Fibroblast of upper back skin (primary cell): ENCODE data around the gene TMEM88.

Experiments
- DNase-seq: peaks from one replicate; pipeline ENCODE4 v3.0.0-alpha.2; 2013

Gene TMEM88, protein sequence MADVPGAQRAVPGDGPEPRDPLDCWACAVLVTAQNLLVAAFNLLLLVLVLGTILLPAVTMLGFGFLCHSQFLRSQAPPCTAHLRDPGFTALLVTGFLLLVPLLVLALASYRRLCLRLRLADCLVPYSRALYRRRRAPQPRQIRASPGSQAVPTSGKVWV

DNA sequence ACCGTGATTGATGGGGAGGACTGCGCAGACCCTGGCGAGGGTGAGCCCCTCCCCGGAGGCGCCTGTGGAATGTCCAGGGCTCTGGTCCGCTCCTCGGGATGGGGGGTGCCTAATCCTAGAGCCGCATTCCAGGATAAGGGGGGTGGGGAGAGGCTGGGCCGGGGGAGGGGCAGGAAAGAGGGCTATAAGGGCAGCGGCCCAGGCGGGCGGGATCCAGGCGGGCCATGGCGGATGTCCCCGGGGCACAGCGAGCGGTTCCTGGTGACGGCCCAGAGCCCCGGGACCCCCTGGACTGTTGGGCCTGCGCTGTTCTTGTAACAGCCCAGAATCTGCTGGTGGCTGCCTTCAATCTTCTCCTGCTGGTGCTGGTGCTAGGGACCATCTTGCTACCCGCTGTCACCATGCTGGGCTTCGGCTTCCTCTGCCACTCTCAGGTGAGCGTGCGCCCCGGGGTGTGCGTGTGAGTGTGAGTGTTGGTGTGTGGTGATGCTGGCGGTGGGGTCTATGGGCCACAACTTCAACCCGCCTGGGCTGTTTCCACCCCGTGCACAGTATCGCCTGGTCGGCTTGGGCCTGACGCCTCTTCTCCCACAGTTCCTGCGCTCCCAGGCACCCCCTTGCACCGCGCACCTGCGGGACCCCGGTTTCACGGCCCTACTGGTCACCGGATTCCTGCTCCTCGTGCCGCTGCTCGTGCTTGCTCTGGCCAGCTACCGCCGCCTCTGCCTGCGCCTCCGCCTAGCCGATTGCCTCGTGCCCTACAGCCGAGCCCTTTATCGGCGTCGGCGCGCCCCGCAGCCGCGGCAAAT, at the start of gene TMEM88:
TMEM88 (plus strand) TSS at position 216 of the 809 bp plus-strand sequence; CDS start at position 225, 9 bp downstream.
- no peak for DNase-seq

DNA sequence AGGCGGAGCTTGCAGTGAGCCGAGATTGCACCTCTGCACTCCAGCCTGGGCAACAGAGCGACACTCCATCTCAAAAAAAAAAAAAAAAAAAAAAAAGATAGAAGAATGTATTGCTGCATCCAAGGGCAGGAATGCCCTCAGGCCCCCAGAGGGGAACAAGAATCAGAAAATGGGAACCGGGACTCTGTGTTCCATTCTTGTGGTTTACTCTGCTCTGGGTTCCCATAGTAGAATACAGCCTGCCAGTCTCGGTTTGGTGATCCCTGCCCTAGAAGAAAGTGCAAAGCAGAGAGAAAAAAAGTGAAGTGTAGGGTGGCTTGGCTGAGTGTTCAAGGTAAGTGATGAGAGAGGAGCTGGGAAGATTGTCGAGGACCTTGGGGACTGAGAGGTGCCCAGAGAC, 48.3 kb upstream of the TMEM88 start:
- DNase-seq: no peak

DNA sequence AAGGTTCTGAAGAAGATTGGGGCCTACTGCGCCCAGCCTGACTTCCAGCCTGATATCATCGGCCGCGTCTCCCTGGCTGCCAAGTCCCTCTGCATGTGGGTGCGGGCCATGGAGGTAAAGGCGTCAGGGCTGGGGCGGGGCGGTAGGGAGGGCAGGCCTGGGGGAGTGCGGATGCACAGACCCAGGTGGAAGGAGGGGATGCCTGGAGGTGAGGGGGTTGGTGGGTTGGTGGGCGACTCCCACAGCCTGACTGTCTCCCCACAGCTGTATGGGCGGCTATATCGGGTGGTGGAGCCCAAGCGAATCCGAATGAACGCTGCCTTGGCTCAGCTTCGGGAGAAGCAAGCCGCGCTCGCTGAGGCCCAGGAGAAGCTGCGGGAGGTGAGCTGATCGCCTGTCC, 47.7 kb upstream of the TMEM88 start:
- no peak for DNase-seq

DNA sequence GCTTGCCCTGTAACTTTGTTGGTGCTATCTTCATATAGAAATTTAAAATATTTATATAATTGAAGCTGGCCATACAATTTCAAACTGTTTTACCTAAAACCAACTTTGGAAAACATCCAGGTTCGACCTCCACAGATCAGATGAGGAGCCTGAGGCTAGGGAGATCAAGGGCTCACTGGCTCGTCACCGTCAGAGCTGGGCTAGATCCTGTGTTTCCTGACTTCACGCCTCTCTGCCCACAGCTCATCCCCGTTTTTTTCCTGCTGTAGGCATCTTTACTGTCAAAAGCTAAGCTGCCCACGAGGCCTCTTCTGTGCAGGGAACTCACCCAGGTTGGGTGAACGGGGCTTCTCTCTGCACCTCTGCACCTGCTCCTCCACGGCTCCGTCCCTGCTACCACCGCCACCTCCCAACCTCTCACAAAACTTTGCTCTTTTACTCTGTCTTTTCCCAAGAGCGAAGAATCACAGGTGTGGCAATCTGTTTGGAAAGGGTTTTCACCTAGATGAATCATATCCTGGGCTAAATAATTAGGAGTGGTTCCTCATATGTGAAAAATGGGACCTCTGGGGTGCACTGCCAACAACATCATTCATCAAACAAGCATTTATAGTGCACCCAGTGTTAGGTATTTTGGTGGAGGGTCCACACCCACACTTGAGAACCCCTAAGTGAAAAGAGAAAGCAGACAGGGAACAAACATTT, 45.6 kb upstream of the TMEM88 start:
- no peak for DNase-seq

DNA sequence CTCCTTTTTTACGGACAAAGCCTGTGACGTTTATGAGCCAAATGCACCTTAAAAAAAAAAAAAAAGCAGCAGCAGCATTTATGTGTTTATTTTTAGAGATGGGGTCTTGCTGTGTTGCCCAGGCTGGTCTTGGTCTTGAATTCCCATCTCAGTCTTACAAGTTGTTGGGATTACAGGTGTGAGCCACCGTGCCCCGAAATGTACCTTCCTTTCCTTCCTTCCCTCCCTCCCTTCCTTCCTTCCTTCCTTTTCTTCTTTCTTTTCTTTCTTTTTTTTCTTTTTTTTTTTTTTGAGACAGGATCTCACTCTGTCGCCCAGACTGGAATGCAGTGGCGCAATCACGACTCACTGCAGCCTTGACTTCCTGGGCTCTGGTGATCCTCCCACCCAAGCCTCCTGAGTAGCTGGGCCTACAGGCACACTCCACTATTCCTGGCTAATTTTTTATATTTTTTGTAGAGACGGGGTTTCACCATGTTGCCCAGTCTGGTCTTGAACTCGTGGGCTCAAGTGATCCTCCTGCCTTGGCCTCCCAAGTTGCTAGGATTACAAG, 45.0 kb upstream of the TMEM88 start:
- peak; percentile 36 for DNase-seq

DNA sequence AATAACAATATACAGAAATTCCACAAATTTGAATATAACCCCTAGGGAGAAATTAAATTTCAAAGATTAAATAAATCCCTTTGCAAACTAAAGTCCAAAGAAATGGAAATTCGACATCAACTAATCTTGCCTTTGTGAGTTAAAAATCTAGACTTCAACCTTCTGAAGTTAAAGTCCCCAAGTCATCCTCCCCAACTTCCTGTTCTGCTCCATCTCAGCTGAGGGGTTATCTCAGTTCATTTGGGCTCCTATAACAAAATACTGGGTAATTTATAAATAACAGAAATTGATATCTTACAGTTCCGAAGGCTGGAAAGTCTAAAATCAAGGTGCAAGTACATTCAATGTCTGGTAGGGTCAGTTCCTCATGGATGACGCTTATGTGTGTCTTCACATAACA, 43.6 kb upstream of the TMEM88 start:
- DNase-seq: no peak

DNA sequence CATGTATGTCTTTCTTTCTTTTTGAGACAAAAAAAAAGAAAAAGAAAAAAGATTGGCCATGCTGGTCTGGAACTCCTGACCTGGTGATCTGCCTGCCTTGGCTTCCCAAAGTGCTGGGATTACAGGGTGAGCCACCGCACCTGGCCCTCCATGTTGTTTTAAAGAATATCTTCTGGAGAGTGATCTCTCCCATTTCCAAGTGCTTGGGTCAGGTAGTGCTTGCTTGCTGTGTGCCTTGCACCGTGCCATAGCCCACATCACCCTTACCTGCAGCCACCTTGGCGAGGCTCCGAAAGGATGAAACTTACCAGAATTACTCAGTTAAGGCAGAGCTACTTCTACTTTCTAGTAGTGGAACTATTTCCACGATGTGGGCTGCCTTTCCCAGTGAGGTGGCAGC, 39.9 kb upstream of the TMEM88 start:
- no peak for DNase-seq

DNA sequence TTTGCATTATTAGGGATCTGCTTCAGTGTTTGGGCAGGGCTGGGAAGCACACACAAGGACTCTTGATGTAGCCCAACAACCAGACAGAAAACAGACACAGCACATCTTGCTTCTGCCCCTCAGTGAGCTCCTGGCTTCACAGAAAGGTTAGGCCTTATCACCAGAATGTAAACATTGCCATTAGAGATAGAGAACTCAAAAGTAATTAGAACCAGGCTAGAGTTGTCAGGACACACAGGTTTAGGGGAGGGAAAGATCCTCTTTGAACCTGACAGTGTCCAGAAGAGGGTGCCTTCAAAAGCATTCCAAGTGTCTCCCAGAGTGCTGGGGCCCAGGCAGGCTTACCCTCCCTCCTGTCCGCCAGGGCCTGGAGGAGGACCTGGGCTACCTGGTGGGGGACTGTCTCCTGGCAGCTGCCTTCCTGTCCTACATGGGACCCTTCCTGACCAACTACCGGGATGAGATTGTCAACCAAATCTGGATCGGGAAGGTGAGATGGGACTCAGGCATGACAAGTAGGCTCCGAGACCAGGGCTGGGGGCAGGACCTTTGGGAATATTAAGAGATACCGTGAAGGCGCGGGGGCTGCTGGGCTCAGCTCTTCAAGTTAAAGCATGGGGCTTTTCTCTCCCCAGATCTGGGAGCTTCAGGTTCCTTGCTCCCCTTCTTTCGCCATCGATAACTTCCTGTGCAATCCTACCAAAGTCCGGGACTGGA, 37.8 kb upstream of the TMEM88 start:
- no peak for DNase-seq

DNA sequence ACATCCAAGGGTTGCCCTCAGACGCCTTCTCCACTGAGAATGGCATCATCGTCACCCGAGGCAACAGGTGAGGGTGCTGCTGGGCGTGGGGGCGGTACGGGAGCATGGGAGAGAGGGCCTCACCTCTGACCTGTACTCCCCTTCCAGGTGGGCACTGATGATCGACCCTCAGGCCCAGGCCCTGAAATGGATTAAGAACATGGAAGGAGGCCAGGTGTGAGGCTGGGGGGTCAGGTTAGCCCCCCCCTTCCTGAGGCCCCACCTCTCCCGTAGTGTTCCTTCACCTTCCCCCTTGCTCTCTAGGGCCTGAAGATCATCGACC, 37.3 kb upstream of the TMEM88 start:
- no peak for DNase-seq

DNA sequence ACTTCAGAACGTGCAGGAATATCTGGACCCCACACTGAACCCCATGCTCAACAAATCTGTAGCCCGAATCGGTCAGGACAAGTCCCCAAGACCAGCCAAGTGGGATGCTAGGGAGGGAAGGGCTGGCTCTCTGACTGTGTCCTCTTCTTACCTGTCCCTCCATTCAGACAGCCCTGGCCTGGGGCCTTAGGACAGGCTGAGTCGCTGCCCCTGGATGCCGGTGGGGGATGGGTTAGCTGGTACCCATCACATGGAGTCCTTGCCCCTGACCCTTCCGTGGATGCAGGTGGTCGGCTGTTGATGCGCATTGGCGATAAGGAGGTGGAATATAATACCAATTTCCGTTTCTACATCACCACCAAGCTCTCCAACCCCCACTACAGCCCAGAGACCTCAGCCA, 36.8 kb upstream of the TMEM88 start:
- DNase-seq: no peak

DNA sequence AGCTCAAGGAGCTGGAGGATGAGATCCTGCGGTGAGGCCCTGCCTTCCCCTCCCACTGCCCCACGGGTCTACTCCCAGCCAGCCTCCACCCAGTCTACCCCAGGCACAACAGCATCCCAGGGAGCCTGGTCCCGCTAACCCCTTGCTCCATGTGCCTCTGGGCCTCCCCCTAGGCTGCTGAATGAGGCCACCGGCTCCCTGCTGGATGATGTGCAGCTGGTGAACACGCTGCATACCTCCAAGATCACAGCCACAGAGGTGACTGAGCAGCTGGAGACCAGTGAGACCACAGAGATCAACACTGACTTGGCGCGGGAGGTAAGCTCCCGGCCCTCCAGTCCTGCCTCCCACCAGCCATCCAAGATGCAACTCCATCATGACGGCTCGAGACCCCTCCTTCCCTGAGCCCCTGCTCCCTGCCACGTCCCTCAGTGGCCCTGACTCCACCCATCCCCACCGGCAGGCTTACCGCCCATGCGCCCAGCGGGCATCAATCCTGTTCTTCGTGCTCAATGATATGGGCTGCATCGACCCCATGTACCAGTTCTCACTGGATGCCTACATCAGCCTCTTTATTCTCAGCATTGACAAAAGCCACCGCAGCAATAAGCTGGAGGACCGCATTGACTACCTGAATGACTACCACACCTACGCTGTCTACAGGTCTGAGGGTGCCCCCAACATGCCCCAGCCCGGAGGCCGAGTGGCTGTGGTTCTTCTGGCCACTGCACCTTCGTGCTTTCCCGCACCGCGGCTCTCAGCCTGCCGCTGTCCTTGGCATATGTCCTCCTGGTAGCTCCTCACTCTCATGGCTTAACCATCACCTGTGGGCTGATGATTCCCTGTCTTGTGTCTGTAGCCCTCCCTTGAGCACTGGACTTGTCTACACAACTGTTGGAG, 35.9 kb upstream of the TMEM88 start:
- DNase-seq: no peak

DNA sequence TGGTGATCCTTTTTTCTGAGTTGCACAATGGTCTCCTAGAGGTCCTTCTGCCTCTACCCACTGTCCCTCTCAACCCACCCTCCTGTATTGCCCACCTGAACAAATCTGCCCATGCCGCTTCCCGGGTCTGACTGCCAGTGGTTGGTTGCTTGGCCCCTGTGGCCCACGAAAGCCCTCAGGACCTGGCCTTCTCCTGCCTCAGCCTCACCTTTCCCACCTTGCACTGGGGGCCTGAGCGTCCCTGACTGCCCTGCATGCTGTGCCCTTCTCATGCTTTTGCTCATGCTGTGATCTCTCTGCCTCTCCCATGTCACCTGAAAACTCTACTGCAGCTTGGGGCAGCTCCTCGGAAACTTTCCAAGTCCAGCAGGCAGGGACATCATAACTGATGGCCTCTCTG, 34.6 kb upstream of the TMEM88 start:
- no peak for DNase-seq

DNA sequence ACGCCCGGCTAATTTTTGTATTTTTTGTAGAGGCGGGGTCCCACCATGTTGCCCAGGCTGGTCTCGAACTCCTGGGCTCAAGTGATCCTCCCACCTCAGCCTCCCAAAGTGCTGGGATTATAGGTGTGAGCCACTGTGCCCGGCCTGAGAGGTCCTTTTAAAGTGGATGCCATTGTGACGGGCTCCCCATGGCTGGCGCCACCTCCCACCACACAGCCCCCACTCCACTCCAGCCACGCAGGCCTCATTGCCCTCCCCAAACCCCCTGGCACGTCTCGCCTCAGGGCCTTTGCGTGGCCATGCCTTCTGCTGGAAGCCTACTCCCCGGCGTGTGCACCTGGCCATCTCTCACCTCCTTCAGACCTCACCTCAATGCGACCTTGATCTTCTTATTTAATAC, 32.7 kb upstream of the TMEM88 start:
- no peak for DNase-seq

DNA sequence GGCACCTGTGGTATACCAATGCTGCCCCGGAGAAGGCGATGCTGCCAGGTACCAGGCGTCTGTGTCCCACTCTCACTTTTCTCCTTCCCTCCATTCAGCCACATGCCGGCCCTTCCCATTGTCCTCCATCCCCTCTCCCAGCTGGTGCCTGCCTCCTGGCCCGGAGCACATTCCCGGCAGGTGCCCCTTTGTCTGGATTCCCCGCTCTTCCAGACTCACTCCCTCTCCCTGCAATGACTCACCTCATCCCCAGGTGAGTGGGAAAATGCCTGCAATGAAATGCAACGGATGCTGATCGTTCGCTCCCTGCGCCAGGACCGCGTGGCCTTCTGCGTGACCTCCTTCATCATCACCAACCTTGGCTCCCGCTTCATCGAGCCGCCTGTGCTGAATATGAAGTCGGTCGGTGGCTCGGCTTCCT, 31.3 kb upstream of the TMEM88 start:
- no peak for DNase-seq

DNA sequence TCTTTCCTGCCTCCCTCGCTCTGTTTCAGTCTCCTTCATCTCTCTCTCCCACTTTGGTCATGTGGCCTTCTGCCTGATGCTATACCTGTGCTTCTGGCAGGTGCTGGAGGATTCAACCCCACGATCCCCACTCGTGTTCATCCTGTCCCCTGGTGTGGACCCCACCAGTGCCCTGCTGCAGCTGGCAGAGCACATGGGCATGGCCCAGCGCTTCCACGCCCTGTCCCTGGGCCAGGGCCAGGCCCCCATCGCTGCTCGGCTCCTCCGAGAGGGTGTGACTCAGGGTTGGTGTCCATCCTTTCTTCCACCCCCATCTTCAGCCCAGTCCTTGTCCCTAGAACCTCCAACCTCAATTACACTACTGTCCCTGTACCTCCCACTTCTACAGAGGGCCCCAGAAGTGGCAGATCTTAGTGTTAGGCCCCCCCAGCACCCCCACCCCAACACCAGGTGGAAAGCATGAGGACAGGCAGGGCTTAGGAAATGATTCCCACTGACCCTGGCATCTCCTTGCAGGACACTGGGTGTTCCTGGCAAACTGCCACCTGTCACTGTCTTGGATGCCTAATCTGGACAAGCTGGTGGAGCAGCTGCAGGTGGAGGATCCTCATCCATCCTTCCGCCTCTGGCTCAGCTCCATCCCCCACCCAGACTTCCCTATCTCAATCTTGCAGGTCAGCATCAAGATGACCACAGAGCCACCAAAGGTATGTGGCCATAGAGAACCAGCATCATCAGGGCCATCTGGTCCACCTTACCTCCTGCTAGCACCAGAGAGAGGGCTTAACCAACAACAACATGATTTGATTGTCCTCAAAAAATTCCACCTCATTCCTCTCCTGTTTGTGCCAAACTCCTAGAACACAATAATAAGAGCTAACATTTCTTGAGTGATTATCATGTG, 30.6 kb upstream of the TMEM88 start:
- DNase-seq: no peak

DNA sequence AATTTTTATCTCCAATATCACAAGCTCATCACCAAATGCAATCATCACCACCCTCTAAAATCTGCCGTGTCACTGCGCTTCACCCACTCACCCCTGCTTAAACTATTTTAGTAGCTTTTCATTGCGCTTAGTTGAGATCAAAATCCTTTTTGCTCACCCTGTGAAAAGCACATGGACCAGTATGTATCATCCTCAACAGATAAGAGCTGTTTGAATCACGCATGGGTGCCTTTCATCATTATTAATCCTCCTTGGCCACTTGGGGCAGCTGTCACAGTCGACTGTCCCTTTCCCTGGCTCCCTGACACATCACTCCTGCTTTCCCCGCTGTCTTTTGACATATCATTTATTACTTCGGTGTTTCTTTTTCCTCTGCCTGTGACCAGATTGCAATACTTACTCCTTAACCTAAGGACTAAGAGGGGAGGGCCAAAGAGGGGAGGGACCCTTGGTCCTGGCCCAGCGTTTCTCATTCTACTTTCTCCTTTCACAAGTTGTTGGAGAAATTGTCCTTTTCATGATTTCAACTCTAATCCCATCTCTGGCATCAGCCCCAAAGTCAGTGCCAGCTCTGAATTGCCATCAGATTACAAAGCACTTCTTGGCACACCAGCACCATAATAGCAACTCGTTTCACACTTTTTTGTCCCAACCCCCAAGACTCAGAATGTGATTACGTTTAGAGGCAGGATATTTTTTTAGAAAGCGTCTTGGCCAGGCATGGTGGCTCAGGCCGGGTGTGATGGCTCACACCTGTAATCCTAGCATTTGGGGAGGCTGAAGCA, 29.5 kb upstream of the TMEM88 start:
- no peak for DNase-seq

DNA sequence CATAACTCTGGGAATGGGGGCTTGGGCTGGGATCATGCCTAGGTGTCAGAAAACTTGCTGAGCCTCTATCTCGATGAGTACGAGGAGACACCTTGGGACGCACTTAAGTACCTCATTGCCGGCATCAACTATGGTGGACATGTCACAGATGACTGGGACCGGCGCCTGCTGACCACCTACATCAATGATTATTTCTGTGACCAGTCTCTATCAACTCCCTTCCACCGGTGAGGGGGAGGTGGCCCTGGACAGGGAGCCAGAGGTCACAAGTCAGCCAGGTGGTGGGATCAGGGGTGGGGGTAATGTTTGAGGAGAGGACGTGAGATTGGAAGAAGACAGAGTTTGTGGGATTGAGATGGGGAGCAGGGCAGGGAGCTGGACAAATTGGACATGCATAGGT, 24.2 kb upstream of the TMEM88 start:
- DNase-seq: no peak

DNA sequence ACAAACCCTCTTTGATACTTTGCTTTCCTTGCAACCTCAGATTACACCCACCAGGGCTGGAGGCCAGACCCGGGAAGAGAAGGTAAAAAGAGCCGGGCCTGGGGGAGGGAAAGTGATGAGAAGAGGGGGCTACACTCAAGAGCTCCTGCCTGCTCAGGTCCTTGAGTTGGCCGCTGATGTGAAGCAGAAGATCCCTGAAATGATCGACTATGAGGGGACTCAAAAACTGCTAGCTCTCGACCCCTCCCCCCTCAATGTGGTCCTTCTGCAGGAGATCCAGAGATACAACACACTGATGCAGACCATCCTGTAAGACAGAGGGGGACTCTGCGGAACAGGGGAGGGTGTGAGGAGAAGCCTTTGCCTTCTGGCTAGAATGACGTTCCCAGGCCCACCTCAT, 23.6 kb upstream of the TMEM88 start:
- no peak for DNase-seq

DNA sequence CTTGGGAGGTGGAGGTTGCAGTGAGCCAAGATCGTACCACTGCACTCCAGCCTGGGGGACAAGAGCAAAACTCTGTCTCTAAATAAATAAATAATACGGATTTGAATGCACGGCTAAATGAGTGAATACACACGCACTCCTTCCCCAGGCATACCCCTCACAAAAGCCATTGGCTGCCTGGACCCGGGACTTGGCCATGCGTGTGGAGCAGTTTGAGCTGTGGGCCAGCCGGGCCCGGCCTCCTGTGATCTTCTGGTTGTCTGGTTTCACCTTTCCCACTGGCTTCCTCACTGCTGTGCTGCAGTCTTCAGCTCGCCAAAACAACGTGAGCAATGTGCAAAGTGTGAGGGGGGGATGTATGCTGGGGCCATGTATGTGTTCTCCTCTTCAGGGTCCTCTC, 22.4 kb upstream of the TMEM88 start:
- no peak for DNase-seq
